SU-DHL-6 (cell line): ENCODE measurements around the gene VWA7.

Experiments
- H2AFZ ChIP-seq: fragments of 200-600 bp; sonication (generic); 2 replicates; pipeline ENCODE4 v1.6.1; 2014; ENCODE audit warnings: low read depth, mild to moderate bottlenecking, moderate library complexity, mixed read lengths, antibody characterized with exemption, low read length; ENCODE audit not compliant: severe bottlenecking
- H3F3A ChIP-seq: fragments of 200-600 bp; shearing (Covaris generic); 2 replicates; pipeline ENCODE4 v1.6.0; 2016; ENCODE audit warnings: antibody characterized with exemption, mild to moderate bottlenecking; ENCODE audit not compliant: insufficient read depth
- H3K27ac ChIP-seq: fragments of 200-600 bp; sonication (generic); 2 replicates; pipeline ENCODE4 v1.5.1; 2016; ENCODE audit warnings: low read depth, mild to moderate bottlenecking, low read length, moderate library complexity, mixed read lengths
- H3K27me3 ChIP-seq: fragments of 200-600 bp; sonication (generic), shearing (Covaris generic); 2 replicates; pipeline ENCODE4 v1.6.0; 2014; ENCODE audit warnings: mild to moderate bottlenecking, low read length
- H3K36me3 ChIP-seq: fragments of 200-600 bp; sonication (generic); 2 replicates; pipeline ENCODE4 v1.6.1; 2014; ENCODE audit warnings: mild to moderate bottlenecking, low read length, mixed read lengths
- H3K4me2 ChIP-seq: fragments of 300-600, 200-600 bp; shearing (Covaris generic), sonication (generic); 2 replicates; pipeline ENCODE4 v1.6.0; 2014; ENCODE audit warnings: low read length, low read depth, mild to moderate bottlenecking; ENCODE audit not compliant: poor library complexity, severe bottlenecking
- H3K4me3 ChIP-seq: fragments of 200-600 bp; sonication (generic); 2 replicates; pipeline ENCODE4 v1.5.1; 2014; ENCODE audit warnings: antibody characterized with exemption, low read length, mild to moderate bottlenecking, mixed read lengths; ENCODE audit not compliant: insufficient read depth, poor library complexity, severe bottlenecking
- H3K79me2 ChIP-seq: fragments of 200-600 bp; sonication (generic); 2 replicates; pipeline ENCODE4 v1.6.1; 2014; ENCODE audit warnings: mild to moderate bottlenecking, low read length, moderate library complexity; ENCODE audit not compliant: insufficient read depth
- H3K9ac ChIP-seq: fragments of 200-600 bp; sonication (generic); 2 replicates; pipeline ENCODE4 v1.7.0; 2014; ENCODE audit warnings: mild to moderate bottlenecking, low read length
- H3K9me2 ChIP-seq: fragments of 200-600 bp; sonication (generic); replicated peaks from 2 replicates; pipeline ENCODE4 v1.6.1; 2014; ENCODE audit warnings: low read length; ENCODE audit not compliant: insufficient read depth
- H3K9me3 ChIP-seq: fragments of 200-600 bp; sonication (generic); 2 replicates; pipeline ENCODE4 v1.6.1; 2014; ENCODE audit warnings: low read length, mixed read lengths; ENCODE audit not compliant: insufficient read depth
- H4K20me1 ChIP-seq: fragments of 200-600 bp; sonication (generic); 2 replicates; pipeline ENCODE4 v1.6.1; 2014; ENCODE audit warnings: low read depth, mild to moderate bottlenecking, antibody characterized with exemption, low read length, moderate library complexity, mixed read lengths
- CTCF ChIP-seq: fragments of 200-600 bp; sonication (generic); IDR thresholded peaks from one replicate; pipeline ENCODE4 v1.5.1; 2017; ENCODE audit warnings: antibody characterized with exemption, mild to moderate bottlenecking, low read length, moderate library complexity; ENCODE audit not compliant: insufficient read depth, poor library complexity, severe bottlenecking
- EZH2phosphoT487 ChIP-seq: fragments of 200-600 bp; sonication (generic), shearing (Covaris generic); conservative IDR thresholded peaks from 2 replicates; pipeline ENCODE4 v1.6.1; 2018; ENCODE audit warnings: mild to moderate bottlenecking, antibody characterized with exemption, low read length, moderate library complexity, mixed read lengths

Gene VWA7

GRCh38 chr6:31750411-31751022 is 26.6 kb downstream of the VWA7 start:
- Histone ChIP-seq H3K4me2 (no peak overlapping the region), H2AFZ (no peak overlapping the region), H3K9ac (no peak overlapping the region), H3K4me3 (no peak overlapping the region), H3K36me3 (peaks cover 3% of the 10 kb centered on the region; the same call in 1 of the 2 replicates), H3K27me3 (no peaks in the 10 kb centered on the region), H3K9me2 (no peaks in the 10 kb centered on the region), H3F3A (0 out of 2 replicates have a peak, but pooled peaks cover 12% of the 10 kb centered on the region), H3K27ac (no peak overlapping the region), H4K20me1 (no peaks in the 10 kb centered on the region), H3K79me2 (no peaks in the 10 kb centered on the region), H3K9me3 (no peaks in the 10 kb centered on the region)
- TF ChIP-seq EZH2phosphoT487 = no peak
- TF ChIP-seq CTCF = no peak

- Histone ChIP-seq H3K27ac (no peak overlapping the region), H3K9me2 (no peaks in the 10 kb centered on the region), H2AFZ (no peak overlapping the region), H3K4me2 (no peak overlapping the region), H3K79me2 (no peaks in the 10 kb centered on the region), H3K27me3 (no peaks in the 10 kb centered on the region), H4K20me1 (no peaks in the 10 kb centered on the region), H3F3A (0 out of 2 replicates have a peak, but pooled peaks cover 16% of the 10 kb centered on the region), H3K9ac (no peak overlapping the region), H3K4me3 (no peak overlapping the region), H3K9me3 (no peaks in the 10 kb centered on the region), H3K36me3 (peaks cover 3% of the 10 kb centered on the region; the same call in 1 of the 2 replicates)
- TF ChIP-seq EZH2phosphoT487 (no peak), CTCF (no peak)
Observed at GRCh38 chr6:31749301-31750036, 27.7 kb downstream of the VWA7 start.

- H3K9me3 ChIP-seq = no peaks in the 10 kb centered on the region
- no peak overlapping the region for H3K4me2 ChIP-seq
- TF ChIP-seq CTCF (no peak), EZH2phosphoT487 (no peak)
- H3K27ac ChIP-seq = no peak overlapping the region
- no peak overlapping the region for H2AFZ ChIP-seq
- H4K20me1 ChIP-seq = no peaks in the 10 kb centered on the region
- peaks cover 20% of the 10 kb centered on the region for H3K36me3 ChIP-seq
- H3K4me3 ChIP-seq = no peak overlapping the region
- H3F3A ChIP-seq = peaks cover 28% of the 10 kb centered on the region
- no peak overlapping the region for H3K9ac ChIP-seq
- no peaks in the 10 kb centered on the region for H3K9me2 ChIP-seq
- H3K27me3 ChIP-seq = no peaks in the 10 kb centered on the region
- H3K79me2 ChIP-seq = peaks cover 11% of the 10 kb centered on the region; the same call in 1 of the 2 replicates
Observed at GRCh38 chr6:31744422-31744821, 32.7 kb downstream of the VWA7 start.
